ENCODE data around the gene STAP1.
"Not testable (repeated sequence)": the region's sequence is repeated elsewhere in the genome, so short reads cannot be mapped to it uniquely, and the experiment has no call there.

STAP1 gene

DNA sequence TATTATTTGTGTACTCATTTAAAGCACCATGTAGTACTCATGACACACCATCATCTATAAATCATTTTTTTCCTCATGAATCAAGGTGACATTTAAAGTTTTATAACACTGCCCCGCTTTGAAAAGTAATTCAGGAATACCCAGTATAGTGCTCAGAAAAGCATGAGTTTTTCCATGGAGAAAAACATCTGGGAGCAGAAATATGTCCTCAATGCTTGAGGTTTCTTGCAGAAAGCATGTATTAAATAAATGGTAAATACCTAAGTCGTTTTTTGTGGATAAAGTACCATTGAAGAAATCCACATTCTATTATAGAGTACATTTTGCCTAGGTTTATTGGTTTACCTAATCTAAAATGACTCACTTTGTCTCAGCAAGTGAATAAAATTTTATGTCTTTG is 76.2 kb downstream of the STAP1 start:
- DNase-seq: no peak

DNA sequence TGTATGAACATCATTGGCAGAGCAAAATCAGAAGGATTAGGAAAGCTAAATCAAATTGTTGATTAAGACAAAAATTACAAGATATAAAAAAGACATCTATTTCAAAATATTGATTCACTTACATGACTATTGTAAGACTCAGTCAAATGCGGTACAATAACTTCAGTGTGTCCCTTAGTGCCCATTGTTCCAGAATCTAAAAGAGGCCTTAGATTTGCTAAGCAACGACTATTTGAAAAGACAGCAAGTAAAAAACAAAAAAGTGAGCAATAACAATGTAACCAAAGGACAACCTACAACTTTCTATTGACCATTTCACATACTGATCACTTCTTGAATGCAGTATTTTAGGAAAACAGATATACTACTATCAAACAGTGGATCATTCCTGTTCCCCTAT is 76.8 kb downstream of the STAP1 start:
- DNase-seq: no peak

- DNase-seq: not testable (repeated sequence)
These were observed 78.5 kb downstream of the STAP1 start for GRCh38 chr4:67636978-67637377.

DNA sequence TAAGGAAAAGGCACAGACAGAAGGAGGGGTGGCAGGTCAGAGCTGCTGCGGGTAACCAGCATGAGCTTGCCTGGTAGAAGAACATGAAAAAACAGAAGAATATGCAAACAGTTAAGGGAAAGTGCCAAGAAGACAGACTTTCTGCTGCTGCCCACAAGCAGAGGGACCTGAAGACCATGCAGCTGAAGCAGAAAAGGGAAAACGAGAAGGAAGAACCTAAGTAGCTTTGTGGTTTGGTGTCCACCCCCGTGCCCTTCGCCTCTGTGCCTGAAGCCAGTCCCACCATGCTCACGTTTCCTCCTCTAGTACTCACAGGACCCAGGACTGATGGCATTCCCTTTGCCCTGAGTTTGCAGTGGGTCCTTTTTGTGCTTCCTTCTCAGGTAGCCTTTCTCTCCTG is 79.6 kb downstream of the STAP1 start:
- no peak for DNase-seq

DNA sequence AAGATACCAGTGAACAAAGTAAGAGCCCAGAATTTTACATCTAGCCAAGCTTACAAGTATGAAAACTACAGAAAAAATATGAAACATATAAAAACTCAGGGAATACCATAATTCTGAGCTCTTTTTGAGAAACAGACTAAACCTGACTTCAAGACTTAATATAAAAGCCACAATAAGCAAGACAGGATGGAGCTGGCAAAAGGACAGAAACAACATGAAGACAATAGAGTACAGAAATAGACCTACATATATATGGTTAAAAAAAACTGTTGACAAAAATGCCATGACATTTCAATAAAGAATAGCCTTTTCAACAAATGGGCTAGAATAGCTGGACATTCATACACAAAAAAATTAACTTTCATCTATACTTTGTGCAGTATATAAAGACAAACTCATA is 93.0 kb downstream of the STAP1 start:
- no peak for DNase-seq
